ENCODE data around the gene ITPRIPL1.

Gene ITPRIPL1

GRCh38 chr2:96326564-96326963, 1.4 kb downstream of the ITPRIPL1 start:
- H3K36me3 ChIP-seq, result peaks cover 12 to 44% (median 33%) of the 10 kb centered on the region in 11 experiments; a peak in 21 of 22 replicates
- H3K27me3 ChIP-seq, result no peaks in the 10 kb centered on the region
- peaks cover 0 to 10% (median 0%) of the 10 kb centered on the region in 11 experiments; a peak in 6 of 22 replicates for H4K20me1 ChIP-seq
- no peak for TF ChIP-seq Cebpa-rat (IDR thresholded peaks at IDR 0.05)
- H3K4me3 ChIP-seq, result peak overlapping the region in 9 of 10 experiments; percentile 67 to 86 (median 80); a peak in 18 of 20 replicates
- no peaks in the 10 kb centered on the region for H3K9me3 ChIP-seq (replicated peaks in 1 of 11)
- peak overlapping the region; percentile 77 to 92 (median 87); a peak in 17 of 22 replicates for H3K9ac ChIP-seq
- peak overlapping the region; percentile 76 to 94 (median 91) for H3K4me2 ChIP-seq
- peak overlapping the region in 8 of 11 experiments; percentile 75 to 89 (median 87); a peak in 13 of 22 replicates for H3K27ac ChIP-seq
- H3K4me1 ChIP-seq, result peaks cover 35 to 71% (median 57%) of the 10 kb centered on the region in 10 experiments

- Histone ChIP-seq H3K4me2 (peak overlapping the region; percentile 76 to 94 (median 91)), H3K9ac (peak overlapping the region in 8 of 11 experiments; percentile 77 to 92 (median 89); a peak in 7 of 22 replicates), H3K27ac (peak overlapping the region in 1 of 11 experiments; percentile 88; a peak in 1 of 22 replicates), H4K20me1 (peaks cover 0 to 10% (median 0%) of the 10 kb centered on the region in 11 experiments; a peak in 6 of 22 replicates), H3K36me3 (peaks cover 12 to 44% (median 36%) of the 10 kb centered on the region in 11 experiments; a peak in 21 of 22 replicates), H3K9me3 (replicated peaks in 1 of 11) (no peaks in the 10 kb centered on the region), H3K4me1 (peaks cover 32 to 67% (median 54%) of the 10 kb centered on the region in 10 experiments), H3K27me3 (no peaks in the 10 kb centered on the region), H3K4me3 (peak overlapping the region in 4 of 10 experiments; percentile 67 to 83 (median 74); a peak in 3 of 20 replicates)
- TF ChIP-seq Cebpa-rat (IDR thresholded peaks at IDR 0.05), result no peak
These were observed 2.1 kb downstream of the ITPRIPL1 start for GRCh38 chr2:96326990-96327820.

GRCh38 chr2:96329456-96329855, 4.3 kb downstream of the ITPRIPL1 start:
- Histone ChIP-seq H3K4me1 (peaks cover 22 to 59% (median 41%) of the 10 kb centered on the region in 10 experiments), H3K36me3 (peaks cover 12 to 44% (median 36%) of the 10 kb centered on the region in 11 experiments; a peak in 21 of 22 replicates), H3K27ac (no peak overlapping the region), H4K20me1 (peaks cover 0 to 10% (median 0%) of the 10 kb centered on the region in 11 experiments; a peak in 6 of 22 replicates), H3K9me3 (replicated peaks in 1 of 11) (no peaks in the 10 kb centered on the region), H3K4me2 (peak overlapping the region in 2 of 11 experiments; percentile 27 to 46; a peak in 6 of 22 replicates), H3K9ac (no peak overlapping the region), H3K4me3 (no peak overlapping the region), H3K27me3 (no peaks in the 10 kb centered on the region)
- no peak for TF ChIP-seq Cebpa-rat (IDR thresholded peaks at IDR 0.05)

GRCh38 chr2:96329874-96330273, 4.8 kb downstream of the ITPRIPL1 start:
- peaks cover 0 to 10% (median 0%) of the 10 kb centered on the region in 11 experiments; a peak in 6 of 22 replicates for H4K20me1 ChIP-seq
- H3K9me3 ChIP-seq (replicated peaks in 1 of 11), result no peaks in the 10 kb centered on the region
- H3K4me3 ChIP-seq, result no peak overlapping the region
- no peak overlapping the region for H3K9ac ChIP-seq
- TF ChIP-seq Cebpa-rat (IDR thresholded peaks at IDR 0.05), result peak in 2 of 11 experiments; percentile 11 to 65; a peak in 2 of 22 replicates
- no peak overlapping the region for H3K27ac ChIP-seq
- peaks cover 12 to 44% (median 36%) of the 10 kb centered on the region in 11 experiments; a peak in 21 of 22 replicates for H3K36me3 ChIP-seq
- H3K4me1 ChIP-seq, result peaks cover 22 to 59% (median 41%) of the 10 kb centered on the region in 10 experiments
- peak overlapping the region in 2 of 11 experiments; percentile 27 to 46; a peak in 4 of 22 replicates for H3K4me2 ChIP-seq
- no peaks in the 10 kb centered on the region for H3K27me3 ChIP-seq

- no peaks in the 10 kb centered on the region for H3K9me3 ChIP-seq (replicated peaks in 1 of 11)
- H3K36me3 ChIP-seq, result peaks cover 12 to 44% (median 36%) of the 10 kb centered on the region in 11 experiments; a peak in 21 of 22 replicates
- H3K27me3 ChIP-seq, result no peaks in the 10 kb centered on the region
- TF ChIP-seq Cebpa-rat (IDR thresholded peaks at IDR 0.05), result no peak
- H3K4me2 ChIP-seq, result no peak overlapping the region
- no peak overlapping the region for H3K9ac ChIP-seq
- no peak overlapping the region for H3K4me3 ChIP-seq
- H4K20me1 ChIP-seq, result peaks cover 0 to 10% (median 0%) of the 10 kb centered on the region in 11 experiments; a peak in 6 of 22 replicates
- peaks cover 23 to 59% (median 42%) of the 10 kb centered on the region in 10 experiments for H3K4me1 ChIP-seq
- no peak overlapping the region for H3K27ac ChIP-seq
These were observed 5.3 kb downstream of the ITPRIPL1 start for GRCh38 chr2:96330407-96330806.

GRCh38 chr2:96333708-96334107, 8.6 kb downstream of the ITPRIPL1 start:
- Histone ChIP-seq H3K4me1 (peaks cover 34 to 55% (median 41%) of the 10 kb centered on the region in 10 experiments), H4K20me1 (peaks cover 0 to 13% (median 6%) of the 10 kb centered on the region in 11 experiments; a peak in 5 of 22 replicates), H3K9ac (no peak overlapping the region), H3K36me3 (peaks cover 0 to 28% (median 16%) of the 10 kb centered on the region in 11 experiments; a peak in 17 of 22 replicates), H3K9me3 (replicated peaks in 1 of 11) (no peaks in the 10 kb centered on the region), H3K4me3 (no peak overlapping the region), H3K4me2 (0 out of 22 replicates have a peak overlapping the region, but pooled peaks of 1 of the 11 experiments have one; percentile 1), H3K27ac (no peak overlapping the region), H3K27me3 (no peaks in the 10 kb centered on the region)
- TF ChIP-seq Cebpa-rat (IDR thresholded peaks at IDR 0.05), result no peak

GRCh38 chr2:96336104-96336775, 11.1 kb downstream of the ITPRIPL1 start:
- peaks cover 33 to 46% (median 40%) of the 10 kb centered on the region in 10 experiments for H3K4me1 ChIP-seq
- H4K20me1 ChIP-seq, result peaks cover 0 to 32% (median 16%) of the 10 kb centered on the region in 11 experiments; a peak in 13 of 22 replicates
- peak overlapping the region; percentile 89 to 98 (median 95) for H3K4me2 ChIP-seq
- no peaks in the 10 kb centered on the region for H3K27me3 ChIP-seq
- peak overlapping the region; percentile 60 to 77 (median 66) for H3K4me3 ChIP-seq
- H3K27ac ChIP-seq, result peak overlapping the region in 10 of 11 experiments; percentile 56 to 92 (median 88); a peak in 20 of 22 replicates
- H3K36me3 ChIP-seq, result peaks cover 0 to 35% (median 24%) of the 10 kb centered on the region in 11 experiments; a peak in 17 of 22 replicates
- H3K9ac ChIP-seq, result peak overlapping the region in 10 of 11 experiments; percentile 81 to 89 (median 86); a peak in 20 of 22 replicates
- no peak for TF ChIP-seq Cebpa-rat (IDR thresholded peaks at IDR 0.05)
- no peaks in the 10 kb centered on the region for H3K9me3 ChIP-seq (replicated peaks in 1 of 11)

GRCh38 chr2:96336873-96337272, 11.8 kb downstream of the ITPRIPL1 start:
- Histone ChIP-seq H3K9me3 (replicated peaks in 1 of 11) (no peaks in the 10 kb centered on the region), H3K9ac (peak overlapping the region; percentile 39 to 89 (median 85); a peak in 19 of 22 replicates), H3K4me1 (peaks cover 33 to 46% (median 40%) of the 10 kb centered on the region in 10 experiments), H4K20me1 (peaks cover 0 to 38% (median 22%) of the 10 kb centered on the region in 11 experiments; a peak in 15 of 22 replicates), H3K4me3 (peak overlapping the region; percentile 60 to 77 (median 66); a peak in 19 of 20 replicates), H3K4me2 (peak overlapping the region; percentile 89 to 98 (median 95)), H3K27ac (peak overlapping the region in 10 of 11 experiments; percentile 56 to 92 (median 88); a peak in 20 of 22 replicates), H3K27me3 (no peaks in the 10 kb centered on the region), H3K36me3 (peaks cover 0 to 41% (median 26%) of the 10 kb centered on the region in 11 experiments; a peak in 20 of 22 replicates)
- TF ChIP-seq Cebpa-rat (IDR thresholded peaks at IDR 0.05), result no peak
